ENCODE measurements around the gene STAT4. TPM values are rescaled to one million over a fixed set of nuclear protein-coding genes. Genes with fewer than 3 reads are reported as not detected.

STAT4 gene
- total RNA-seq: 89.9 and 95.0 TPM in 2 replicates

- intact Hi-C loops (cut with micrococcal nuclease): loop anchor here (1.0 to 5.0 kb wide), 9 partner anchors 44 to 1368 kb away; partner anchors contain the start of genes GLS, ORMDL1, PMS1 and STAT1
Observed at GRCh38 chr2:191150600-191151330, at the start of gene STAT4. TSS of gene STAT4 (minus strand) at chr2:191150994. CDS start at chr2:191148203, 2,791 bp downstream.

GRCh38 chr2:191199929-191200512, 49.2 kb upstream of the STAT4 start:
- intact Hi-C loops (cut with micrococcal nuclease): loop anchor here (10.0 kb wide), 1 partner anchor 665 kb away; the partner anchor contains the start of gene NEMP2

GRCh38 chr2:191198271-191198670, 47.5 kb upstream of the STAT4 start:
- intact Hi-C loops (cut with micrococcal nuclease): loop anchor here (10.0 kb wide), 1 partner anchor 663 kb away; the partner anchor contains the start of gene NEMP2

GRCh38 chr2:191197096-191197495, 46.3 kb upstream of the STAT4 start:
- intact Hi-C loops (cut with micrococcal nuclease): loop anchor here (10.0 kb wide), 1 partner anchor 662 kb away; the partner anchor contains the start of gene NEMP2

GRCh38 chr2:191195021-191195420, 44.2 kb upstream of the STAT4 start:
- intact Hi-C loops (cut with micrococcal nuclease): loop anchor here (10.0 kb wide), 1 partner anchor 660 kb away; the partner anchor contains the start of gene NEMP2

GRCh38 chr2:191190861-191191552, 40.2 kb upstream of the STAT4 start:
- intact Hi-C loops (cut with micrococcal nuclease): loop anchor here (5.0 to 10.0 kb wide), 2 partner anchors 446 to 656 kb away; partner anchors contain the start of gene NEMP2

GRCh38 chr2:191190435-191190834, 39.6 kb upstream of the STAT4 start:
- intact Hi-C loops (cut with micrococcal nuclease): loop anchor here (5.0 to 10.0 kb wide), 2 partner anchors 447 to 656 kb away; partner anchors contain the start of gene NEMP2

GRCh38 chr2:191189112-191189635, 38.4 kb upstream of the STAT4 start:
- intact Hi-C loops (cut with micrococcal nuclease): loop anchor here (2.0 kb wide), 1 partner anchor 16 kb away; no protein-coding TSS in a partner anchor

- intact Hi-C loops (cut with micrococcal nuclease): loop anchor here (2.0 kb wide), 1 partner anchor 16 kb away; no protein-coding TSS in a partner anchor
Observed at GRCh38 chr2:191188550-191189093, 37.8 kb upstream of the STAT4 start.

- intact Hi-C loops (cut with micrococcal nuclease): no loop called here
Observed at GRCh38 chr2:191187105-191187829, 36.5 kb upstream of the STAT4 start.

GRCh38 chr2:191184457-191184856, 33.7 kb upstream of the STAT4 start:
- intact Hi-C loops (cut with micrococcal nuclease): no loop called here

GRCh38 chr2:191183516-191183915, 32.7 kb upstream of the STAT4 start:
- intact Hi-C loops (cut with micrococcal nuclease): no loop called here

- intact Hi-C loops (cut with micrococcal nuclease): no loop called here
Observed at GRCh38 chr2:191183081-191183480, 32.3 kb upstream of the STAT4 start.

GRCh38 chr2:191180713-191181112, 29.9 kb upstream of the STAT4 start:
- intact Hi-C loops (cut with micrococcal nuclease): no loop called here

- intact Hi-C loops (cut with micrococcal nuclease): no loop called here
Observed at GRCh38 chr2:191180276-191180675, 29.5 kb upstream of the STAT4 start.

GRCh38 chr2:191178806-191179514, 28.2 kb upstream of the STAT4 start:
- intact Hi-C loops (cut with micrococcal nuclease): no loop called here

GRCh38 chr2:191177751-191178736, 27.2 kb upstream of the STAT4 start:
- intact Hi-C loops (cut with micrococcal nuclease): no loop called here

GRCh38 chr2:191176801-191177438, 26.1 kb upstream of the STAT4 start:
- intact Hi-C loops (cut with micrococcal nuclease): no loop called here
